Measurements from ENCODE around the gene LIF.

- TF ChIP-seq CTCF (IDR thresholded peaks at IDR 0.05) = no peak
- no peak for TF ChIP-seq POLR2A (IDR thresholded peaks at IDR 0.05)
These were observed 29.5 kb upstream of the LIF start for GRCh38 chr22:30276039-30276438.

All from upper lobe of left lung (tissue), 4 donors.